H1 (cell line): Measurements from ENCODE around the gene MYOM3.

Experiments used
- CTCF ChIP-seq, 3 experiments: IDR thresholded peaks; 1 replicate in 2 of 3; 2 replicates in 1 of 3; pipeline versions ENCODE4 v1.5.1 to v1.6.1; 2011; ENCODE audit warnings: low read length in 3 of 3, mild to moderate bottlenecking in 3 of 3, inconsistent platforms in 2 of 3, low read depth in 1 of 3, moderate library complexity in 1 of 3; ENCODE audit not compliant: insufficient read depth in 1 of 3; ENCODE audit errors: control extremely low read depth in 1 of 3
- POLR2A ChIP-seq, 2 experiments: IDR thresholded peaks; 1 replicate in 1 of 2; 2 replicates in 1 of 2; pipeline ENCODE4 v1.6.1; 2011; ENCODE audit warnings: low read depth in 2 of 2, low read length in 2 of 2, mild to moderate bottlenecking in 2 of 2; ENCODE audit errors: control extremely low read depth in 1 of 2
- POLR2AphosphoS5 ChIP-seq: IDR thresholded peaks from 2 replicates; pipeline ENCODE4 v1.6.1; 2011; ENCODE audit warnings: low read depth, low read length

DNA sequence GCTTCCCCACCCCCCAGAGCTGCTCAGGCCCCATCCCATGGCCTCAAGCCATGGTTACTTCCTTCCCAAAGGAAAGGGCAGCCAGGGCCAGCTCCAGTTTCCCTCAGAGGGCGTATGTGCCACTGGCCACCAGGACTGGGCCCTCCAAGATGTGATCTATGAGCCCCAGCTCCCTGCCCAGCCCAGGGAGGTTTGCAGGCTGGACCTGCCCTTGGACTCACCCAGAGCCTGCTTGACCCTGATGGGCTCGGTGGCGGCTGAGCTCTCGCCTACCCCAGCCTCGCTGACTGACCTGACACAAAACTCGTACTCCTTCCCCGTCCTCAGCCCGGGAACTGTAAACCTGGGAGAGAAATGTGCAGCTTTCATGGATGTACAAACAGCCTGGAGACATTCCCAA lies 29.6 kb downstream of the MYOM3 start:
- no peak for TF ChIP-seq POLR2AphosphoS5
- TF ChIP-seq CTCF (IDR thresholded peaks at IDR 0.05; ENCODE audit: control extremely low read depth in 1 of 3, insufficient read depth in 1 of 3, low read depth in 1 of 3, low read length in 3 of 3) = no peak
- no peak for TF ChIP-seq POLR2A (IDR thresholded peaks at IDR 0.05; ENCODE audit: control extremely low read depth in 1 of 2, low read depth in 2 of 2, low read length in 2 of 2)
